ENCODE results near the gene ZNF350. TPM values are rescaled to one million over a fixed set of nuclear protein-coding genes. Genes with fewer than 3 reads are reported as not detected.
"Not testable (repeated sequence)": the region's sequence is repeated elsewhere in the genome, so short reads cannot be mapped to it uniquely, and the experiment has no call there.

The ZNF350 gene
- total and polyA plus RNA-seq, 2 of the 13 experiments (the other 11 are each of a cell fraction or from before 2014, with no cell fraction given): 3.7 to 6.9 TPM

- TF ChIP-seq, protein P1, sequence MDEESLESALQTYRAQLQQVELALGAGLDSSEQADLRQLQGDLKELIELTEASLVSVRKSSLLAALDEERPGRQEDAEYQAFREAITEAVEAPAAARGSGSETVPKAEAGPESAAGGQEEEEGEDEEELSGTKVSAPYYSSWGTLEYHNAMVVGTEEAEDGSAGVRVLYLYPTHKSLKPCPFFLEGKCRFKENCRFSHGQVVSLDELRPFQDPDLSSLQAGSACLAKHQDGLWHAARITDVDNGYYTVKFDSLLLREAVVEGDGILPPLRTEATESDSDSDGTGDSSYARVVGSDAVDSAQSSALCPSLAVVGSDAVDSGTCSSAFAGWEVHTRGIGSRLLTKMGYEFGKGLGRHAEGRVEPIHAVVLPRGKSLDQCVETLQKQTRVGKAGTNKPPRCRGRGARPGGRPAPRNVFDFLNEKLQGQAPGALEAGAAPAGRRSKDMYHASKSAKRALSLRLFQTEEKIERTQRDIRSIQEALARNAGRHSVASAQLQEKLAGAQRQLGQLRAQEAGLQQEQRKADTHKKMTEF (CRISPR knock-in tag; IDR thresholded peaks at IDR 0.05): no peak
- TF ChIP-seq FLYWCH1 (CRISPR knock-in tag; IDR thresholded peaks at IDR 0.05): no peak
- TF ChIP-seq HOXA9 (CRISPR knock-in tag; IDR thresholded peaks at IDR 0.05; ENCODE audit: borderline replicate concordance): no peak
- TF ChIP-seq ATF7-NPFF (CRISPR knock-in tag; IDR thresholded peaks at IDR 0.05; ENCODE audit: low read depth): no peak
These were observed 21.1 kb downstream of the ZNF350 start (continued) for GRCh38 chr19:51965583-51965982.

DNA sequence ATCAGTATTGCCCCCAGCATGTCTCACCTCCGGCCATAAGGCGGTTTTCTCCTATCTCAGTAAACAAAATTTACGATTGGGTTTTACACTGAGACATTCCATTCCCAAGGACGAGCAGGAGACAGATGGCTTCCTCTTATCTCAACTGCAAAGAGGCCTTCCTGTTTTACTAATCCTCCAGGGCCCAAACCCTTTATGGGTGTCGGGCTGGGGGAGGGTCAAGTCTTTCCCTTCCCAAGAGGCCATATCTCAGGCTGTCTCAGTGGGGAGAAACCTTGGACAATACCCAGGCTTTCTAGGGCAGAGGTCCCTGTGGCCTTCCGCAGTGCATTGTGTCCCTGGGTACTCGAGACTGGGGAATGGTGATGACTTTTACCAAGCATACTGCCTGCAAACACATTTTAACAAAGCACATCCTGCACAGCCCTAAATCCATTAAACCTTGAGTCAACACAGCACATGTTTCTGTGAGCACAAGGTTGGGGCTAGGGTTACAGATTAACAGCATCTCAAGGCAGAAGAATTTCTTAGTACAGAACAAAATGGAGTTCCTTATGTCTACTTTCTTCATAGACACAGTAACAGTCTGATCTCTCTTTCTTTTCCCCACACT is 25.9 kb downstream of the ZNF350 start:
- ATAC-seq: peak; percentile 43; the same call in 2 of the 3 replicates
- FAIRE-seq; intact Hi-C loops (cut with micrococcal nuclease; ENCODE audit: unreplicated experiment); H2AFZ ChIP-seq (ENCODE audit: low read length); in situ Hi-C loops (cut with HindIII; ENCODE audit: extremely low pct_ligation_motif_present, low pct_unique_long_range_greater_than_20kb); CTCF ChIA-PET (ENCODE audit: low intra/inter-chr PET ratio, low total read pairs); H3K9me3 ChIP-seq (ENCODE audit: low read length); BruUV-seq (replicated peaks); H4K20me1 ChIP-seq (ENCODE audit: insufficient read depth, low read length); H3K27me3 ChIP-seq (ENCODE audit: control insufficient read depth in 1 of 2, insufficient read depth in 2 of 2, low read length in 2 of 2); H3K79me2 ChIP-seq (ENCODE audit: insufficient read depth, low read length); POLR2A ChIA-PET: not testable (repeated sequence)
- peaks cover 0 to 15% of the 10 kb centered on the region in 2 experiments; a peak in 2 of 5 replicates for H3K36me3 ChIP-seq (replicated peaks in 1 of 2; ENCODE audit: control insufficient read depth in 1 of 2, insufficient read depth in 2 of 2, low read length in 2 of 2)
- peak overlapping the region in 1 of 3 experiments; percentile 19; a peak in 1 of 6 replicates for H3K4me3 ChIP-seq (replicated peaks in 1 of 3; ENCODE audit: insufficient read depth in 1 of 3, low read depth in 2 of 3, low read length in 3 of 3)
- peak; percentile 62 for DNase-seq (ENCODE audit: low spot score)
- peaks cover 59% of the 10 kb centered on the region for H3K4me1 ChIP-seq (ENCODE audit: insufficient read depth, low read length)
- H3K27ac ChIP-seq (ENCODE audit: extremely low read length, insufficient read depth, low read length): peak overlapping the region; percentile 74
- H3K4me2 ChIP-seq (ENCODE audit: low read depth, low read length): peak overlapping the region; percentile 62
- peak overlapping the region; percentile 40; the same call in 1 of the 2 replicates for H3K9ac ChIP-seq (ENCODE audit: insufficient read depth, low read depth, low read length)
- 7% methylated on average over 5 of the region's 7 CpGs for whole genome bisulfite sequencing (ENCODE audit: low lambda C conversion rate)
- TF ChIP-seq, protein P2, sequence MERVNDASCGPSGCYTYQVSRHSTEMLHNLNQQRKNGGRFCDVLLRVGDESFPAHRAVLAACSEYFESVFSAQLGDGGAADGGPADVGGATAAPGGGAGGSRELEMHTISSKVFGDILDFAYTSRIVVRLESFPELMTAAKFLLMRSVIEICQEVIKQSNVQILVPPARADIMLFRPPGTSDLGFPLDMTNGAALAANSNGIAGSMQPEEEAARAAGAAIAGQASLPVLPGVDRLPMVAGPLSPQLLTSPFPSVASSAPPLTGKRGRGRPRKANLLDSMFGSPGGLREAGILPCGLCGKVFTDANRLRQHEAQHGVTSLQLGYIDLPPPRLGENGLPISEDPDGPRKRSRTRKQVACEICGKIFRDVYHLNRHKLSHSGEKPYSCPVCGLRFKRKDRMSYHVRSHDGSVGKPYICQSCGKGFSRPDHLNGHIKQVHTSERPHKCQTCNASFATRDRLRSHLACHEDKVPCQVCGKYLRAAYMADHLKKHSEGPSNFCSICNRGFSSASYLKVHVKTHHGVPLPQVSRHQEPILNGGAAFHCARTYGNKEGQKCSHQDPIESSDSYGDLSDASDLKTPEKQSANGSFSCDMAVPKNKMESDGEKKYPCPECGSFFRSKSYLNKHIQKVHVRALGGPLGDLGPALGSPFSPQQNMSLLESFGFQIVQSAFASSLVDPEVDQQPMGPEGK (CRISPR knock-in tag; IDR thresholded peaks at IDR 0.05): peak; percentile 55
- peak; percentile 89 for TF ChIP-seq FOXA3 (CRISPR knock-in tag; IDR thresholded peaks at IDR 0.05)
- 0 out of 2 replicates have a peak, but pooled peaks have one; percentile 31 for TF ChIP-seq FOXO1 (CRISPR knock-in tag; IDR thresholded peaks at IDR 0.05)
- 0 out of 2 replicates have a peak, but pooled peaks have one; percentile 54 for TF ChIP-seq HOXA5 (CRISPR knock-in tag; IDR thresholded peaks at IDR 0.05)
- TF ChIP-seq ZNF12 (CRISPR knock-in tag; IDR thresholded peaks at IDR 0.05): 0 out of 2 replicates have a peak, but pooled peaks have one; percentile 13
- peak; percentile 49; the same call in 1 of the 2 replicates for TF ChIP-seq HOXD1 (CRISPR knock-in tag; IDR thresholded peaks at IDR 0.05)
- TF ChIP-seq POGZ (CRISPR knock-in tag; IDR thresholded peaks at IDR 0.05): peak; percentile 33; the same call in 1 of the 2 replicates
- 0 out of 2 replicates have a peak, but pooled peaks have one; percentile 6 for TF ChIP-seq NAIF1 (CRISPR knock-in tag; IDR thresholded peaks at IDR 0.05; ENCODE audit: borderline replicate concordance)
- TF ChIP-seq ZNF230 (CRISPR knock-in tag; IDR thresholded peaks at IDR 0.05): 0 out of 2 replicates have a peak, but pooled peaks have one; percentile 33
- TF ChIP-seq ZNF788 (CRISPR knock-in tag; IDR thresholded peaks at IDR 0.05; ENCODE audit: borderline replicate concordance): 0 out of 2 replicates have a peak, but pooled peaks have one; percentile 44
- 0 out of 2 replicates have a peak, but pooled peaks have one; percentile 14 for TF ChIP-seq STAT5B (CRISPR knock-in tag; IDR thresholded peaks at IDR 0.05)
- peak; percentile 46; the same call in 1 of the 2 replicates for TF ChIP-seq HOXA3 (CRISPR knock-in tag; IDR thresholded peaks at IDR 0.05)
- TF ChIP-seq ZBTB7B (CRISPR knock-in tag; IDR thresholded peaks at IDR 0.05): peak; percentile 23; the same call in 1 of the 2 replicates
- peak; percentile 71; the same call in 1 of the 2 replicates for TF ChIP-seq BRD4 (CRISPR knock-in tag; IDR thresholded peaks at IDR 0.05)
- peak; percentile 53; the same call in 1 of the 2 replicates for TF ChIP-seq SIX1 (CRISPR knock-in tag; IDR thresholded peaks at IDR 0.05; ENCODE audit: borderline replicate concordance)
- peak; percentile 51; the same call in 1 of the 2 replicates for TF ChIP-seq KDM6A (CRISPR knock-in tag; IDR thresholded peaks at IDR 0.05; ENCODE audit: low read depth)
- TF ChIP-seq SAP130 (CRISPR knock-in tag; IDR thresholded peaks at IDR 0.05; ENCODE audit: low read depth): peak; percentile 68
- TF ChIP-seq CBFB (CRISPR knock-in tag; IDR thresholded peaks at IDR 0.05): 0 out of 2 replicates have a peak, but pooled peaks have one; percentile 20

Data from HepG2 (cell line).